Measurements from ENCODE around the gene BEST3.

DNA sequence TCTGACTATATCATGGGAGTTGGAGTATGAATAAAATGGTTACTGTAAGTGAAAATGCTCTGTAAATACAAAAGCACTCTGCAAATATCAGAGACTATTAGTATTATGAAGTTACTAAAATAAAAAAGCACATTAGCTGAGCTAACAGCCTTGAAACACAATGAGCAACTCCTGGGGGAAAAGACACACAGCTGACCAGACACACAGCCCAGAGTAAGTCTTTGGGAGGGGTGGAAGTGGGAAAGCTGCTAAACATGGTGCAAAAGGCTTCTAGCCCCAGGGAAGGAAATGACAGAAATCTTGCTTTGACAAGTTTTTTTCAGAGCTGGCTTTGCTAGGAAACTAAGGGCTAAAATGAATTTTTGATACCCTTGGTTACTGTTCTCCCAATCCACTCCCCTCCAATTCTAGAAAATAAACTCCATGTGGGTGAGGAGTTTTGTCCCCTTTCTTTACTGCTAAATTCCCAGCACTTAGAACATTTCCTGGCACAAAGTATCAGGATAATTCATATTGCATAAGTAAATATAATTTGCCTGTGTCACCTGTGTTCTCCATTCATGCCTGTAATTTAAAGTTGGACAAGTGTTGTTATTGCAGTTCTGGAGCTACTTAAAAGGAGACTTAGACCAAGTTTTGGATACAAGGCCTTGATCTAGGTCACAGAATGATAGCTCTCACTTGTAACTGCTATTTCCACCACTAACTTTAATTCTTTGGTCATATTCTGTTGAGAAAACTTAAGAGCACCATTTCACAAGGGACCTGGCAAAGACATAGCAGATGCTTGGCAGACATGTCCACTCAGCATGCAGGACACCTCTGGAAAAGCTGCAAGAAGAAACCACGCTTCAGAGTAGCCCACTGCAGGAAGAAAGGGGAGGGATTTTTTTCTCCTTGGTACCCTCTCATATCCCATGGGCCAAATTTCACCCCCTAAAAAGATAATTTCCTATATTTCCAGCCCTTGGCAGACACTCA, 20.5 kb upstream of the BEST3 start:
- TF ChIP-seq, protein P1, sequence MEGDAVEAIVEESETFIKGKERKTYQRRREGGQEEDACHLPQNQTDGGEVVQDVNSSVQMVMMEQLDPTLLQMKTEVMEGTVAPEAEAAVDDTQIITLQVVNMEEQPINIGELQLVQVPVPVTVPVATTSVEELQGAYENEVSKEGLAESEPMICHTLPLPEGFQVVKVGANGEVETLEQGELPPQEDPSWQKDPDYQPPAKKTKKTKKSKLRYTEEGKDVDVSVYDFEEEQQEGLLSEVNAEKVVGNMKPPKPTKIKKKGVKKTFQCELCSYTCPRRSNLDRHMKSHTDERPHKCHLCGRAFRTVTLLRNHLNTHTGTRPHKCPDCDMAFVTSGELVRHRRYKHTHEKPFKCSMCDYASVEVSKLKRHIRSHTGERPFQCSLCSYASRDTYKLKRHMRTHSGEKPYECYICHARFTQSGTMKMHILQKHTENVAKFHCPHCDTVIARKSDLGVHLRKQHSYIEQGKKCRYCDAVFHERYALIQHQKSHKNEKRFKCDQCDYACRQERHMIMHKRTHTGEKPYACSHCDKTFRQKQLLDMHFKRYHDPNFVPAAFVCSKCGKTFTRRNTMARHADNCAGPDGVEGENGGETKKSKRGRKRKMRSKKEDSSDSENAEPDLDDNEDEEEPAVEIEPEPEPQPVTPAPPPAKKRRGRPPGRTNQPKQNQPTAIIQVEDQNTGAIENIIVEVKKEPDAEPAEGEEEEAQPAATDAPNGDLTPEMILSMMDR (IDR thresholded peaks at IDR 0.05): no peak
- TF ChIP-seq EZH2 (IDR thresholded peaks at IDR 0.05; ENCODE audit: borderline replicate concordance, insufficient read depth, low read depth, low read length, poor library complexity, severe bottlenecking): no peak
